Lower leg skin (tissue), 4 donors: ENCODE results near the gene FAM174B. TPM values are rescaled to one million over a fixed set of nuclear protein-coding genes. Genes with fewer than 3 reads are reported as not detected.
A peak's percentile ranks its signal among the peaks of the same experiment; 100 is the strongest.

ENCODE experiments used
- DNase-seq, 2 donors: peaks; one replicate each; pipeline ENCODE4 v3.0.0-alpha.2; 2019; ENCODE audit warnings: low spot score in 2 of 2
- H3K4me3 ChIP-seq: fragments of 200-600 bp; sonication (generic); 2 replicates; pipeline ENCODE4 v1.5.1; 2017; ENCODE audit warnings: mild to moderate bottlenecking, low read depth; ENCODE audit not compliant: poor library complexity, severe bottlenecking
- CTCF ChIP-seq, 3 donors: fragments of 450-650 bp; IDR thresholded peaks; one replicate each; pipeline ENCODE4 v1.5.1; 2016; ENCODE audit warnings: antibody characterized with exemption in 3 of 3, mild to moderate bottlenecking in 3 of 3, moderate library complexity in 2 of 3
- POLR2A ChIP-seq, 2 donors: fragments of 450-650 bp; IDR thresholded peaks; one replicate each; pipeline ENCODE4 v1.6.1; 2016 to 2017; ENCODE audit warnings: antibody characterized with exemption in 2 of 2, mild to moderate bottlenecking in 1 of 2, moderate library complexity in 1 of 2
- WGBS, 2 donors: methylation state at CpG; one replicate each; pipeline ENCODE4 v1.1.5; 2018; 5-methylcytosine and 5-hydroxymethylcytosine counted together
- intact Hi-C: fragments of 100-400 bp; cut with DNase I; formaldehyde crosslinking; loops from one replicate; pipeline ENCODE4 v1.15.0; 2023; ENCODE audit warnings: low total_unique reads
- total RNA-seq, 4 donors: library from RNA; depleted of rRNA; stranded (reverse); fragments of >200 nt; gene quantifications; one replicate each; pipeline ENCODE4 v1.1.0, GENCODE V29; 2016

FAM174B gene
- total RNA-seq, 4 donors from 2014 or later = 9.9 to 33.4 (median 18.3) TPM

- intact Hi-C loops = no loop called here
- H3K4me3 ChIP-seq = no peak overlapping the region
- TF ChIP-seq CTCF (IDR thresholded peaks at IDR 0.05) (no peak), POLR2A (IDR thresholded peaks at IDR 0.05) (no peak)
- 32 to 51% methylated on average over 1 of the region's 1 CpG for WGBS, 2 donors
- DNase-seq = peak in 1 of 2 donors; percentile 40
These were observed 81.4 kb downstream of the FAM174B start for GRCh38 chr15:92574161-92574560.

- no peak overlapping the region for H3K4me3 ChIP-seq
- DNase-seq = no peak
- WGBS, 2 donors = 58 to 78% methylated on average over 4 of the region's 4 CpGs
- intact Hi-C loops = no loop called here
- TF ChIP-seq CTCF (IDR thresholded peaks at IDR 0.05) = no peak
- TF ChIP-seq POLR2A (IDR thresholded peaks at IDR 0.05) = no peak
These were observed 83.8 kb downstream of the FAM174B start for GRCh38 chr15:92571824-92572223.

GRCh38 chr15:92570391-92570790, 85.2 kb downstream of the FAM174B start:
- 69 to 70% methylated on average over 7 of the region's 7 CpGs for WGBS, 2 donors

GRCh38 chr15:92569778-92570177, 85.8 kb downstream of the FAM174B start:
- no peak for TF ChIP-seq CTCF (IDR thresholded peaks at IDR 0.05)
- TF ChIP-seq POLR2A (IDR thresholded peaks at IDR 0.05) = no peak
- 69 to 79% methylated on average over 3 of the region's 3 CpGs for WGBS, 2 donors
- no peak overlapping the region for H3K4me3 ChIP-seq
- no peak for DNase-seq
- intact Hi-C loops = no loop called here

More at GRCh38 chr15:92570391-92570790, 85.2 kb downstream of the FAM174B start:
- H3K4me3 ChIP-seq = no peak overlapping the region
- intact Hi-C loops = no loop called here
- TF ChIP-seq CTCF (IDR thresholded peaks at IDR 0.05) (no peak), POLR2A (IDR thresholded peaks at IDR 0.05) (no peak)
- no peak for DNase-seq

Other genes starting within 250 kb of the FAM174B start
- gene CHD2, start 244.5 kb upstream of the FAM174B start, total RNA-seq = 100 to 1,000 TPM in 1 of 4 donors, 10 to 100 TPM in 3; 75.8 to 175 (median 88.6) TPM